HCT116 (cell line): ENCODE measurements around the gene FAM171A1. TPM values are rescaled to one million over a fixed set of nuclear protein-coding genes. Genes with fewer than 3 reads are reported as not detected.

Source experiments
- ATAC-seq: fragments of 200-7000 bp; cut with Tn5 transposase; 2 replicates; pipeline ENCODE4 v1.9.1; 2020; ENCODE audit warnings: mild to moderate bottlenecking, moderate library complexity
- BruUV-seq: library from RNA; stranded (reverse); fragments of 400-500 nt; replicated peaks from 2 replicates; lab custom pipeline; 2021; lab: Mats Ljungman, UMichigan
- CTCF ChIA-PET: fragments of 300-600 bp; sonication (Branson Sonifier 250); formaldehyde crosslinking; loops from one replicate; lab custom pipeline; 2021; ENCODE audit warnings: antibody characterized with exemption; lab: Charles Lee
- POLR2A ChIA-PET: fragments of 300-600, 350-600 bp; sonication (Branson Sonifier 250); formaldehyde crosslinking; loops from one replicate; lab custom pipeline; 2021; ENCODE audit warnings: antibody characterized with exemption; lab: Charles Lee
- RAD21 ChIA-PET, 2 experiments: fragments of 300-600 bp; sonication (Branson Sonifier 250); formaldehyde crosslinking; loops; one replicate each; lab custom pipeline; 2023; ENCODE audit warnings: low total read pairs in 2 of 2; ENCODE audit not compliant: uncharacterized antibody in 2 of 2, unreplicated experiment in 2 of 2, low non-redundant PET in 1 of 2; lab: Charles Lee
- DNase-seq: peaks from one replicate; pipeline ENCODE4 v3.0.0-alpha.2; 2010; ENCODE audit warnings: low read depth, low spot score
- H2AFZ ChIP-seq: fragments of 200-600 bp; shearing (Covaris generic), sonication (generic); 2 replicates; pipeline ENCODE4 v1.6.1; 2017; ENCODE audit warnings: low read depth, mixed run types, mixed read lengths, antibody characterized with exemption, low read length; ENCODE audit not compliant: poor library complexity, severe bottlenecking
- H3K27ac ChIP-seq: 2 replicates; pipeline ENCODE4 v1.5.1; 2012; ENCODE audit warnings: low read depth, low read length
- H3K27me3 ChIP-seq: fragments of 200-600 bp; sonication (generic); 2 replicates; pipeline ENCODE4 v1.6.1; 2016; ENCODE audit warnings: mixed run types, low read length, mixed read lengths; ENCODE audit not compliant: insufficient read depth
- H3K36me3 ChIP-seq, 2 experiments: fragments of 200-500 bp in 1 of 2; fragments of 200-600 bp in 1 of 2; sonication (Bioruptor generic) in 1 of 2; sonication (generic) in 1 of 2; 2 replicates each; pipeline versions ENCODE4 v1.5.1 to v1.6.1; 2014 to 2016; ENCODE audit warnings: low read length in 2 of 2, inconsistent platforms in 1 of 2, mixed read lengths in 1 of 2, mixed run types in 1 of 2; ENCODE audit not compliant: insufficient read depth in 2 of 2, control insufficient read depth in 1 of 2
- H3K4me1 ChIP-seq, 2 experiments: fragments of 200-600 bp in 1 of 2; sonication (generic) in 1 of 2; 2 replicates each; pipeline versions ENCODE4 v1.5.1 to v1.6.1; 2012 to 2017; ENCODE audit warnings: low read length in 2 of 2, inconsistent platforms in 1 of 2, mild to moderate bottlenecking in 1 of 2, mixed read lengths in 1 of 2, mixed run types in 1 of 2, moderate library complexity in 1 of 2; ENCODE audit not compliant: insufficient read depth in 2 of 2, control insufficient read depth in 1 of 2
- H3K4me2 ChIP-seq: fragments of 200-600 bp; sonication (generic); 2 replicates; pipeline ENCODE4 v1.6.1; 2017; ENCODE audit warnings: mixed run types, low read length, mixed read lengths
- H3K4me3 ChIP-seq, 2 experiments: fragments of 200-600 bp in 1 of 2; sonication (generic) in 1 of 2; replicated peaks in 1 of 2; 2 replicates each; pipeline ENCODE4 v1.5.1; 2011 to 2016; ENCODE audit warnings: low read length in 2 of 2, control low read depth in 1 of 2, low read depth in 1 of 2, mild to moderate bottlenecking in 1 of 2, mixed read lengths in 1 of 2, mixed run types in 1 of 2
- H3K79me2 ChIP-seq: fragments of 200-600 bp; sonication (generic); 2 replicates; pipeline ENCODE4 v1.6.1; 2017; ENCODE audit warnings: mild to moderate bottlenecking, mixed run types, low read length, moderate library complexity, mixed read lengths; ENCODE audit not compliant: insufficient read depth
- H3K9ac ChIP-seq: fragments of 200-600 bp; sonication (generic); 2 replicates; pipeline ENCODE4 v1.6.1; 2016; ENCODE audit warnings: low read length, mixed read lengths
- H3K9me2 ChIP-seq: fragments of 200-600 bp; sonication (generic), shearing (Covaris generic); 2 replicates; pipeline ENCODE4 v1.6.1; 2017; ENCODE audit warnings: mixed run types, mild to moderate bottlenecking, moderate library complexity; ENCODE audit not compliant: insufficient read depth
- H3K9me3 ChIP-seq, 2 experiments: fragments of 200-500 bp in 1 of 2; fragments of 200-600 bp in 1 of 2; sonication (Bioruptor generic) in 1 of 2; sonication (generic) in 1 of 2; 2 replicates each; pipeline ENCODE4 v1.6.1; 2014 to 2017; ENCODE audit warnings: low read length in 2 of 2, mixed read lengths in 2 of 2, inconsistent platforms in 1 of 2, low read depth in 1 of 2, mild to moderate bottlenecking in 1 of 2, mixed run types in 1 of 2, moderate library complexity in 1 of 2; ENCODE audit not compliant: control insufficient read depth in 1 of 2, insufficient read depth in 1 of 2
- H4K20me1 ChIP-seq: fragments of 200-600 bp; sonication (generic), shearing (Covaris generic); 2 replicates; pipeline ENCODE4 v1.6.1; 2017; ENCODE audit warnings: mixed run types, mild to moderate bottlenecking, moderate library complexity; ENCODE audit not compliant: insufficient read depth
- CBX3 ChIP-seq: IDR thresholded peaks from 2 replicates; pipeline ENCODE4 v1.6.1; 2012; ENCODE audit warnings: low read depth
- CEBPB ChIP-seq: IDR thresholded peaks from 2 replicates; pipeline ENCODE4 v1.6.1; 2012; ENCODE audit warnings: low read depth
- EGR1 ChIP-seq: IDR thresholded peaks from 2 replicates; pipeline ENCODE4 v1.6.1; 2012; ENCODE audit warnings: low read depth
- ELF1 ChIP-seq: IDR thresholded peaks from 2 replicates; pipeline ENCODE4 v1.6.1; 2012; ENCODE audit warnings: low read depth, borderline replicate concordance
- EZH2phosphoT487 ChIP-seq: fragments of 200-600 bp; IDR thresholded peaks from 2 replicates; pipeline ENCODE4 v1.6.1; 2018; ENCODE audit warnings: antibody characterized with exemption, borderline replicate concordance
- TCF7L2 ChIP-seq: IDR thresholded peaks from 2 replicates; pipeline ENCODE4 v1.7.0; 2011; ENCODE audit warnings: borderline replicate concordance, inconsistent platforms; ENCODE audit not compliant: insufficient read depth, insufficient read length; ENCODE audit errors: extremely low read depth
- ZFX ChIP-seq: fragments of 450-650 bp; IDR thresholded peaks from 2 replicates; pipeline ENCODE4 v1.6.1; 2017
- ZNF274 ChIP-seq: fragments of 200-500 bp; sonication (Bioruptor generic); IDR thresholded peaks from 2 replicates; pipeline ENCODE4 v1.6.1; 2014; ENCODE audit warnings: mild to moderate bottlenecking, low read depth, low read length, inconsistent platforms
- intact Hi-C: fragments of 100-400 bp; cut with micrococcal nuclease; formaldehyde crosslinking; loops from 2 replicates; pipeline ENCODE4 v1.10.0; 2022
- total RNA-seq: library from RNA; stranded (reverse); gene quantifications from one replicate; pipeline ENCODE4 v1.2.1, GENCODE V29; 2021; ENCODE audit not compliant: unreplicated experiment
- TF ChIP-seq, protein P1 (sequence below): IDR thresholded peaks from 2 replicates; pipeline ENCODE4 v1.6.1; 2012; ENCODE audit warnings: low read depth
- TF ChIP-seq, protein P2 (sequence below), 3 experiments: fragments of 200-600 bp in 1 of 3; sonication (generic) in 1 of 3; IDR thresholded peaks in 2 of 3; conservative IDR thresholded peaks in 1 of 3; 2 replicates each; pipeline ENCODE4 v1.5.1; 2012 to 2017; ENCODE audit warnings: low read depth in 2 of 3, low read length in 2 of 3, antibody characterized with exemption in 1 of 3, borderline replicate concordance in 1 of 3, control low read depth in 1 of 3, mild to moderate bottlenecking in 1 of 3, mixed read lengths in 1 of 3, mixed run types in 1 of 3, moderate library complexity in 1 of 3; ENCODE audit not compliant: insufficient read depth in 1 of 3
- TF ChIP-seq, protein P3 (sequence below): IDR thresholded peaks from 2 replicates; pipeline ENCODE4 v1.6.1; 2011; ENCODE audit warnings: mild to moderate bottlenecking, low read length, moderate library complexity; ENCODE audit not compliant: insufficient replicate concordance; ENCODE audit errors: extremely low read depth
- TF ChIP-seq, protein P4 (sequence below): IDR thresholded peaks from 2 replicates; pipeline ENCODE4 v1.6.1; 2012

FAM171A1 gene
- total RNA-seq, 1 experiment from 2014 or later: 32.5 TPM

DNA sequence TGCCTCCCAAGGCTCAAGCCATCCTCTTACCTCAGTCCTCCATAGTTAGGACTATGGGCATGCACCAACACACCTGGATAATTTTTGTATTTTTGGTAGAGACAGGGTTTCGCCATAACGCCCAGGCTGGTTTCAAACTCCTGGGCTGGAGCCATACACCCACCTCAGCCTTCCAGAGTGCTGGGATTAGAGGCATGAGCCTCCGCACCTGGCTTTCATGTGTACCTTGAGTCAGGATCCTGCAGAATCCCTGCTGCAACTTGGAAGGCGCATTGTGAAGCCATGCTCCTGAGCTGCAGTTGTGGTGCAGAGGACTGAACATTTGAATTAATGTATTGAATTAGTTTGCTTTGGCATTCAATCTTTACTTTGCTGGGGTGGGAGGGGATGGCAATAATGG lies 173.2 kb downstream of the FAM171A1 start:
- H3K9me2 ChIP-seq: no peaks in the 10 kb centered on the region
- no peak for ATAC-seq
- no peaks in the 10 kb centered on the region for H3K9me3 ChIP-seq
- H3K27ac ChIP-seq: no peak overlapping the region
- no peak for TF ChIP-seq EZH2phosphoT487
- TF ChIP-seq, protein P1, sequence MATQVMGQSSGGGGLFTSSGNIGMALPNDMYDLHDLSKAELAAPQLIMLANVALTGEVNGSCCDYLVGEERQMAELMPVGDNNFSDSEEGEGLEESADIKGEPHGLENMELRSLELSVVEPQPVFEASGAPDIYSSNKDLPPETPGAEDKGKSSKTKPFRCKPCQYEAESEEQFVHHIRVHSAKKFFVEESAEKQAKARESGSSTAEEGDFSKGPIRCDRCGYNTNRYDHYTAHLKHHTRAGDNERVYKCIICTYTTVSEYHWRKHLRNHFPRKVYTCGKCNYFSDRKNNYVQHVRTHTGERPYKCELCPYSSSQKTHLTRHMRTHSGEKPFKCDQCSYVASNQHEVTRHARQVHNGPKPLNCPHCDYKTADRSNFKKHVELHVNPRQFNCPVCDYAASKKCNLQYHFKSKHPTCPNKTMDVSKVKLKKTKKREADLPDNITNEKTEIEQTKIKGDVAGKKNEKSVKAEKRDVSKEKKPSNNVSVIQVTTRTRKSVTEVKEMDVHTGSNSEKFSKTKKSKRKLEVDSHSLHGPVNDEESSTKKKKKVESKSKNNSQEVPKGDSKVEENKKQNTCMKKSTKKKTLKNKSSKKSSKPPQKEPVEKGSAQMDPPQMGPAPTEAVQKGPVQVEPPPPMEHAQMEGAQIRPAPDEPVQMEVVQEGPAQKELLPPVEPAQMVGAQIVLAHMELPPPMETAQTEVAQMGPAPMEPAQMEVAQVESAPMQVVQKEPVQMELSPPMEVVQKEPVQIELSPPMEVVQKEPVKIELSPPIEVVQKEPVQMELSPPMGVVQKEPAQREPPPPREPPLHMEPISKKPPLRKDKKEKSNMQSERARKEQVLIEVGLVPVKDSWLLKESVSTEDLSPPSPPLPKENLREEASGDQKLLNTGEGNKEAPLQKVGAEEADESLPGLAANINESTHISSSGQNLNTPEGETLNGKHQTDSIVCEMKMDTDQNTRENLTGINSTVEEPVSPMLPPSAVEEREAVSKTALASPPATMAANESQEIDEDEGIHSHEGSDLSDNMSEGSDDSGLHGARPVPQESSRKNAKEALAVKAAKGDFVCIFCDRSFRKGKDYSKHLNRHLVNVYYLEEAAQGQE: no peak
- TF ChIP-seq CBX3: no peak
- TF ChIP-seq EGR1: no peak
- no peak for TF ChIP-seq ZFX
- no peak for TF ChIP-seq ELF1
- TF ChIP-seq, protein P2, sequence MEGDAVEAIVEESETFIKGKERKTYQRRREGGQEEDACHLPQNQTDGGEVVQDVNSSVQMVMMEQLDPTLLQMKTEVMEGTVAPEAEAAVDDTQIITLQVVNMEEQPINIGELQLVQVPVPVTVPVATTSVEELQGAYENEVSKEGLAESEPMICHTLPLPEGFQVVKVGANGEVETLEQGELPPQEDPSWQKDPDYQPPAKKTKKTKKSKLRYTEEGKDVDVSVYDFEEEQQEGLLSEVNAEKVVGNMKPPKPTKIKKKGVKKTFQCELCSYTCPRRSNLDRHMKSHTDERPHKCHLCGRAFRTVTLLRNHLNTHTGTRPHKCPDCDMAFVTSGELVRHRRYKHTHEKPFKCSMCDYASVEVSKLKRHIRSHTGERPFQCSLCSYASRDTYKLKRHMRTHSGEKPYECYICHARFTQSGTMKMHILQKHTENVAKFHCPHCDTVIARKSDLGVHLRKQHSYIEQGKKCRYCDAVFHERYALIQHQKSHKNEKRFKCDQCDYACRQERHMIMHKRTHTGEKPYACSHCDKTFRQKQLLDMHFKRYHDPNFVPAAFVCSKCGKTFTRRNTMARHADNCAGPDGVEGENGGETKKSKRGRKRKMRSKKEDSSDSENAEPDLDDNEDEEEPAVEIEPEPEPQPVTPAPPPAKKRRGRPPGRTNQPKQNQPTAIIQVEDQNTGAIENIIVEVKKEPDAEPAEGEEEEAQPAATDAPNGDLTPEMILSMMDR (IDR thresholded peaks at IDR 0.05 in 2 of 3, conservative IDR thresholded peaks at IDR 0.05 in 1 of 3; ENCODE audit: borderline replicate concordance in 1 of 3, insufficient read depth in 1 of 3, low read depth in 2 of 3, low read length in 2 of 3): no peak
- no peak for TF ChIP-seq TCF7L2
- no peak for TF ChIP-seq ZNF274
- no peak for TF ChIP-seq CEBPB
- TF ChIP-seq, protein P3, sequence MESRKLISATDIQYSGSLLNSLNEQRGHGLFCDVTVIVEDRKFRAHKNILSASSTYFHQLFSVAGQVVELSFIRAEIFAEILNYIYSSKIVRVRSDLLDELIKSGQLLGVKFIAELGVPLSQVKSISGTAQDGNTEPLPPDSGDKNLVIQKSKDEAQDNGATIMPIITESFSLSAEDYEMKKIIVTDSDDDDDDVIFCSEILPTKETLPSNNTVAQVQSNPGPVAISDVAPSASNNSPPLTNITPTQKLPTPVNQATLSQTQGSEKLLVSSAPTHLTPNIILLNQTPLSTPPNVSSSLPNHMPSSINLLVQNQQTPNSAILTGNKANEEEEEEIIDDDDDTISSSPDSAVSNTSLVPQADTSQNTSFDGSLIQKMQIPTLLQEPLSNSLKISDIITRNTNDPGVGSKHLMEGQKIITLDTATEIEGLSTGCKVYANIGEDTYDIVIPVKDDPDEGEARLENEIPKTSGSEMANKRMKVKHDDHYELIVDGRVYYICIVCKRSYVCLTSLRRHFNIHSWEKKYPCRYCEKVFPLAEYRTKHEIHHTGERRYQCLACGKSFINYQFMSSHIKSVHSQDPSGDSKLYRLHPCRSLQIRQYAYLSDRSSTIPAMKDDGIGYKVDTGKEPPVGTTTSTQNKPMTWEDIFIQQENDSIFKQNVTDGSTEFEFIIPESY: no peak
- TF ChIP-seq, protein P4, sequence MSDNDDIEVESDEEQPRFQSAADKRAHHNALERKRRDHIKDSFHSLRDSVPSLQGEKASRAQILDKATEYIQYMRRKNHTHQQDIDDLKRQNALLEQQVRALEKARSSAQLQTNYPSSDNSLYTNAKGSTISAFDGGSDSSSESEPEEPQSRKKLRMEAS: no peak
- ChIA-PET CTCF (interaction anchor here (1.1 kb wide), 1 partner anchor 12 kb away, joined by 3 read pairs; no protein-coding TSS in a partner anchor), RAD21 (no interaction called here), POLR2A (interaction anchor here (1.1 kb wide), 1 partner anchor 29 kb away, joined by 3 read pairs; the partner anchor contains the start of gene NMT2)
- 0 out of 4 replicates have a peak, but pooled peaks cover 0 to 5% of the 10 kb centered on the region in 2 experiments for H3K36me3 ChIP-seq
- peaks cover 41 to 70% of the 10 kb centered on the region in 2 experiments for H3K4me1 ChIP-seq
- no peak overlapping the region for H3K9ac ChIP-seq
- H3K79me2 ChIP-seq: no peaks in the 10 kb centered on the region
- no peak overlapping the region for H2AFZ ChIP-seq
- H3K4me2 ChIP-seq: 0 out of 2 replicates have a peak overlapping the region, but pooled peaks have one; percentile 3
- BruUV-seq: no TSS peak
- H3K4me3 ChIP-seq: no peak overlapping the region
- DNase-seq: no peak
- intact Hi-C loops: loop anchor here (1.0 kb wide), 1 partner anchor 87 kb away; no protein-coding TSS in a partner anchor
- no peaks in the 10 kb centered on the region for H4K20me1 ChIP-seq
- no peaks in the 10 kb centered on the region for H3K27me3 ChIP-seq
